RKO (cell line): Measurements from ENCODE around the gene AHRR.
A peak's percentile ranks its signal among the peaks of the same experiment; 100 is the strongest.

ENCODE experiments used
- DNase-seq: peaks from one replicate; pipeline ENCODE4 v3.0.0-alpha.2; 2016; ENCODE audit warnings: low spot score

The AHRR gene

GRCh38 chr5:430214-430925, 108.9 kb downstream of the AHRR start:
- no peak for DNase-seq

- DNase-seq: peak; percentile 14
These were observed 109.6 kb downstream of the AHRR start for GRCh38 chr5:431001-431710.

GRCh38 chr5:431711-432050, 110.2 kb downstream of the AHRR start:
- DNase-seq: no peak

DNA sequence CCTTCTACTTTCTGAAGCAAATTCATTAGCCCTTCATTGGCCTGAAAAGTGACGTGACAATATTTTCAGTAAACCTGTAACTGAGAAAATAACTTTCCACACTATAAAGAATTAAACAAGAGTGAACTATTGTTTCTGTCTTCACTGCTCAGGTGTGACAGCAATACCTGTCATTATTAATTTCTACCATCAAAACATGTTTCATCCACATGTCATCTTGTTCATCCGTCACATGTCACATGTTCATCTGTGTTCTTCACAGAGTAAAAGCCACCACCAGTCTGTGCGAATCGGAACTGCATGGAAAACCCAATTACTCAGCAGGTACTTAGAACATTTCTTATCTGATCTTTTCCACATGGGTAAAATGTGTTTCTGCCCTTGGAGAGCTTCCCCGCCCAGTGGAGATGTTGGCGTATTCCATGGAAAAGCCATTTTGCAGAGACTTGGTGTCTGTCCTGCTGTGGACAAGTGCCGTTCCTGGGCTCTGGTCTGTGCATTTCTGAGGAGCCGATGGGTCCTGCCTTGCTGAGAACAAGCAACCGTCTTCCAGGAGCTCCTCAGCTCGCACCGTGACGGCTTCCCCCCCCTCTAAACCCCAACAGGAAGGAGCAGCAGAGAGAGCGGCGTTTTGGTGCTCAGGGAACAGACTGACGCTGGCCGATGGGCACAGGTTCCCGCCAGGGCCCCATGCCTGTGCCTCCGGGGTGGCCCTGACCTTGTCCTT, 110.8 kb downstream of the AHRR start:
- DNase-seq: no peak

DNA sequence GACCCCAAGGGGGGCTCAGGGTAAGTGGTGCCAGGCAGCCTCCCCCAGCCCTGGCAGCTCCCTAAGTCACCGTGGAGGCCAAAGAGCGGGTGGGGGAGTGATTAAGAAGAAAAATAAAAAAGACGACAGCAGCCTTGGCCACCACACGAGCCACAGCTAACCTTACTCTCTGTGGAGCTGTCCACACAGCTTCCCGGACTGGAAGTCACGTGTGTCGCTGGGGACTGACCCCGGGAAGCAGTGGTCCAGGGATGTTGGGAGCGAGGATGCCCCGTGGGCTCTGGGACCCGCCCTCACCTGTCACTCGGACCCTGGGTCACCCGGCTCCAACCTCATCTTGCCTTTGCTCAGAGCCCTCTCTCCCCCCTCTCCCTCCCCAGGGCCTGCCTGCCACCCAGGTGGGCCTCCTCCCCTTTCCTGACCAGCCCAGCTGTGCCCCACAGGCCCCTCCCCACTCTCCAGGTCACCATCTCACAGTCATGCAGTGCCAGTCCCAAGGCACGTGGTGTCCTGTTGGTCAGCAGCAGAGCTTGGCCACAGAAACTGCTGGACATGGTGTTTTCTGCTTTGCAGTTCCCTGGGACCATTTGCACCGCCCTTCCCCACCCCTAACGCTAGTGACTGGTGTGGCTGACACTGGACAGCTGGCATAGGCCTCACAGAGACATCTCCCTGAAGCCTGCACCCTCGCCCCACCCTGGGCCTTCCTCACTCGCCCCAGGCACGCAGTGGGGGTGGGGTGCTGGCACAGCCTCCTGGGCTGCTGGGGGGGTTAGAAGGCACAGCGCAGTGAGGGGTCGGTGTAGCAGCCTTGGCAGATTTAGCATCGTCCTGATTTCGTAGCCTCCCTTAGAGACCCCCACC, 111.6 kb downstream of the AHRR start:
- DNase-seq: no peak

DNA sequence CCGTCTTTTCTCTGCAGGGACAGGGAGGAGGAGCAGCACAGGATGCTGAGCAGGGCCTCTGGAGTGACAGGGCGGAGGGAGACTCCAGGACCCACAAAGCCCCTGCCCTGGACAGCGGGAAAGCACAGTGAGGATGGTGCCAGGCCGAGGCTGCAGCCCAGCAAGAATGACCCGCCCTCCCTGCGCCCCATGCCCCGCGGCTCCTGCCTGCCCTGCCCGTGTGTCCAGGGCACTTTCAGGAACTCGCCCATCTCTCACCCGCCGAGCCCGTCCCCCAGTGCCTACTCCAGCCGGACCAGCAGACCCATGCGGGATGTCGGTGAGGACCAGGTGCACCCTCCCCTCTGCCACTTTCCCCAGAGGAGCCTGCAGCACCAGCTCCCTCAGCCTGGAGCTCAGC, 112.3 kb downstream of the AHRR start:
- no peak for DNase-seq

- DNase-seq: no peak
These were observed 113.1 kb downstream of the AHRR start for GRCh38 chr5:434443-435146.

- no peak for DNase-seq
These were observed 113.8 kb downstream of the AHRR start for GRCh38 chr5:435156-435790.

DNA sequence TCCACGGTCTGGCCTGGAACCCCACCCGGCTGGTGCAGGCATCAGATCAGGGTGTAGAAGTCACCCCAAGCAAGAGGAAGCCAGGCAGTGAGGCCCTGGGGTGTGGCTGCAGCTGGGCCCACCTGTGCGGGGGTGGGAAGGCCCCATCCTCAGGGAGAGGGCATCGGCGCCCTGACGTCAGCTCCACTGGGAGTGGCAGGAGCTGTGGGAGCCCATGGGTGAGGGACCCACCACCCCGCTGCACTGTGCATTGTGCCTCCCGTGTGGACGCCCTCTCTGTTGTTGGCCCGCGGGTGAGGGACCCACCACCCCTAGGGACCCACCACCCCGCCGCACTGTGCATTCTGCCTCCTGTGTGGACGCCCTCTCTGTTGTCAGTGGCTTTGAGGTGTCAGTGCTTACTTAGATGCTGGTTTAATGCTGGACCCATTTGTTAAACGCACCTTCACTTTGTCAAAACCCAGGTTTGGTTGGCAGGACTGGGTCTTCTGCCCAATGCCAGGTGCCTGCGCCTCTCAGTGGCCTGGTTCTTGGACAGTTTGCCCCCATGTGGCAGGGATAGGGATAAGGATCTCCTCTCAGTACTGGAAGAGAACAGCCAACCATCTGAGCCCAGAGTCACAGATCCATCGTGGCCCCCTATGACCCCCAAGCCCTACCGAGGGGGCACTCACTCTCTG, 114.6 kb downstream of the AHRR start:
- peak; percentile 38 for DNase-seq

DNA sequence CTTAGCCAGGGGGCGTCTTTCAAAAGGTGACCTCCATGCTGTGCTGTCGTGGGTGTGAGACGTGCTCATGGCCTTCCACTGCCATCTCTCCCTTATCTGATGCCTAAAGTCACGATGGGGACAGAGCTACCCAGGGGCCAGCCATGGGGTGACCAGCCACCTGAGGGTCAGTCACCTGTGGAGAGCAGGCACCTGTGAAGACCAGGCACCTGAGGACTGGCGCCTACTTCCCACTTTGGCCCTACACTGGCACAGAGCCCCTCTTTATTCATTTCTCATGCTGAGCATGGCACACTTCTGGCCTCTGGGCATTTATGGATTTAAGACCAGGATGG, 115.1 kb downstream of the AHRR start:
- DNase-seq: no peak

GRCh38 chr5:437281-437771, 115.8 kb downstream of the AHRR start:
- DNase-seq: no peak

- no peak for DNase-seq
These were observed 117.0 kb downstream of the AHRR start for GRCh38 chr5:438481-438981.

GRCh38 chr5:439181-439580, 117.7 kb downstream of the AHRR start:
- no peak for DNase-seq

GRCh38 chr5:439636-440035, 118.1 kb downstream of the AHRR start:
- DNase-seq: no peak

DNA sequence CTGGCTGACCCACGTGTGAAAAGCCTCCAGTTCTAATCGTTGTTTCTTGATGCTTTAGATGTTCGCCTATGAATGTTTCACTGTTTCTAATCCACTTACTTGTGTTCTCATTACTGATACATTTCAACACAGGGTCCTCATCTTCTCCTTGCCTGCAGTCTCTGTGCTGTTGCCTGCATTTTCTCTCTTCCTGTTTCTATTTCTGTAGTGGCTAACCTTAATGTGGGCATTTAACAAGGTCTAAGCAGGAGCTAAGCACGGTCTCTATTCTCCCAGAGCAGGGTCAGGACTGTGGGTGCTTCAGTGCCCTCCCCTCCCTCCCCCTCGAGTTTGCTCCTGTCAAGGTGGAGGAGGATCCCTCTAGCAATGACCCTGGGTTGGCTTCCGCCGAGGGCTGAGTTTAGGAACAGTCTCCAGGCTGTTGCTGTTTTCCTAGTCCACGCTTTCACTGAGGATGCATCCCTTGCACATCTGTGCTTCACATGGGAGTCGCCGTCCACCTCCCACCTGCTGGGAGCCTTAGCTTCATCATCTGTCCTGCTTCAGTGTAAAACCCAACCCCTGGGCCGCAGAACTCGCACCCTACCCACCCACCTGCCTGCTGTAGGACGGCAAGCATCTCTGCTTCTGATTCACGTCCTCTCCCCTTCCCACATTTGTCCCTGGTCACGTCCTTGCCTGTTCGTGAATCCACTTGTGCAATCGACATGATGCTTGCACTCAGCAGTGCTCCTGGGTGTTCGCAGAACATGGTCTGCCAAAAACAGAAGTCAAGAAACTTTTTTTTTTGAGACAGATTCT, 119.1 kb downstream of the AHRR start:
- no peak for DNase-seq

GRCh38 chr5:441996-442334, 120.5 kb downstream of the AHRR start:
- DNase-seq: no peak

GRCh38 chr5:442335-443238, 121.1 kb downstream of the AHRR start, which contains the start of gene EXOC3:
EXOC3 (plus strand) TSS chr5:443176; CDS start chr5:446206, 3,030 bp downstream.
- peak; percentile 74 for DNase-seq
